Gastrocnemius medialis (tissue), 4 donors: Measurements from ENCODE around the gene DCBLD1. TPM values are rescaled to one million over a fixed set of nuclear protein-coding genes. Genes with fewer than 3 reads are reported as not detected.
A peak's percentile ranks its signal among the peaks of the same experiment; 100 is the strongest.

Experiments used
- ATAC-seq, 2 donors: fragments of 150-250 bp; one replicate each; pipeline ENCODE4 v1.9.1; 2016
- DNase-seq, 2 donors: peaks; one replicate each; pipeline ENCODE4 v3.0.0-alpha.2; 2019
- H3K27ac ChIP-seq, 4 donors: fragments of 200-600 bp; sonication (generic); 1 replicate in 1 of 4; 2 replicates in 3 of 4; pipeline ENCODE4 v1.5.1; 2016 to 2018; ENCODE audit warnings: mild to moderate bottlenecking in 2 of 4, moderate library complexity in 1 of 4
- H3K27me3 ChIP-seq, 3 donors: fragments of 200-600 bp; sonication (generic) in 2 of 3; 1 replicate in 1 of 3; 2 replicates in 2 of 3; pipeline versions ENCODE4 v1.5.1 to v1.6.0; 2016 to 2019; ENCODE audit warnings: mild to moderate bottlenecking in 1 of 3, moderate library complexity in 1 of 3
- H3K36me3 ChIP-seq, 2 donors: fragments of 200-600 bp; sonication (generic) in 1 of 2; one replicate each; pipeline ENCODE4 v1.5.1; 2017 to 2018
- H3K4me1 ChIP-seq, 2 donors: fragments of 200-600 bp; sonication (generic) in 1 of 2; one replicate each; pipeline ENCODE4 v1.5.1; 2016 to 2017; ENCODE audit warnings: mild to moderate bottlenecking in 2 of 2
- H3K4me3 ChIP-seq, 4 donors: fragments of 200-600 bp; sonication (generic) in 3 of 4; 1 replicate in 1 of 4; 2 replicates in 3 of 4; pipeline ENCODE4 v1.5.1; 2016 to 2019; ENCODE audit warnings: mild to moderate bottlenecking in 2 of 4
- H3K9me3 ChIP-seq, 3 donors: fragments of 200-600 bp; sonication (generic) in 2 of 3; 1 replicate in 1 of 3; 2 replicates in 2 of 3; pipeline ENCODE4 v1.5.1; 2016 to 2019
- POLR2A ChIP-seq, 2 donors: fragments of 450-650 bp; IDR thresholded peaks; one replicate each; pipeline ENCODE4 v1.6.1; 2017; ENCODE audit warnings: antibody characterized with exemption in 2 of 2, mild to moderate bottlenecking in 2 of 2, moderate library complexity in 2 of 2
- in situ Hi-C, 4 donors: fragments of 200-750 bp; cut with MboI; loops; one replicate each; pipeline versions ENCODE4 v1.15.0 to v1.8.0; 2017; ENCODE audit warnings: low sequenced_read_pairs in 4 of 4
- intact Hi-C: fragments of 100-400 bp; cut with DNase I; formaldehyde crosslinking; loops from one replicate; pipeline ENCODE4 v1.15.1; 2023; ENCODE audit warnings: low total_unique reads
- total RNA-seq, 4 donors: library from RNA; depleted of rRNA; stranded (reverse); fragments of >200 nt; gene quantifications; one replicate each; pipeline versions ENCODE4 v1.1.0 to v1.2.3, GENCODE V29; 2016
- TF ChIP-seq, protein P1 (sequence below), 5 experiments: fragments of 450-650 bp in 3 of 5; fragments of 200-600 bp in 2 of 5; sonication (generic) in 2 of 5; IDR thresholded peaks in 4 of 5; conservative IDR thresholded peaks in 1 of 5; 1 replicate in 4 of 5; 2 replicates in 1 of 5; pipeline ENCODE4 v1.5.1; 2016 to 2019; ENCODE audit warnings: antibody characterized with exemption in 5 of 5, mild to moderate bottlenecking in 3 of 5, moderate library complexity in 3 of 5

Gene DCBLD1
- total RNA-seq, 4 donors from 2014 or later: 4.3 to 8.1 (median 5.2) TPM

DNA sequence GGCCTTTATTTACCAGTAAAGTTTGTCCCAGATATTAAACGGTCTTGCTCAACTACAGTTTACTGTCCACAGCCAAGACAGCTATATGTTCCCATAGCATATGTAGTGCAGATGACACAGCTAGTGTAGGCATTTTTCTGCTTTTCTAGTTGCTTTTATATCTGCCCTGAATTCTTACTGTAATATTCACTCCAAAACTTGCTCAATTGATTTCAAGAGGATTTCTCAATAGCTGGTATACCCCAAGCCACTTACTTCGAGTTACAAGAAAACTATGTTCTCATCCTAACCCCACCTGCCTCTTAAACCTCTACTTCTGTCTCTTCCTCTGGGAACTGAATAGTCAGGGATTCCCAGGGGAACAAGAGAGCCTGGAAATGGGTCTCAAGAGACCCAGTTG, 37.9 kb upstream of the DCBLD1 start:
- TF ChIP-seq, protein P1, sequence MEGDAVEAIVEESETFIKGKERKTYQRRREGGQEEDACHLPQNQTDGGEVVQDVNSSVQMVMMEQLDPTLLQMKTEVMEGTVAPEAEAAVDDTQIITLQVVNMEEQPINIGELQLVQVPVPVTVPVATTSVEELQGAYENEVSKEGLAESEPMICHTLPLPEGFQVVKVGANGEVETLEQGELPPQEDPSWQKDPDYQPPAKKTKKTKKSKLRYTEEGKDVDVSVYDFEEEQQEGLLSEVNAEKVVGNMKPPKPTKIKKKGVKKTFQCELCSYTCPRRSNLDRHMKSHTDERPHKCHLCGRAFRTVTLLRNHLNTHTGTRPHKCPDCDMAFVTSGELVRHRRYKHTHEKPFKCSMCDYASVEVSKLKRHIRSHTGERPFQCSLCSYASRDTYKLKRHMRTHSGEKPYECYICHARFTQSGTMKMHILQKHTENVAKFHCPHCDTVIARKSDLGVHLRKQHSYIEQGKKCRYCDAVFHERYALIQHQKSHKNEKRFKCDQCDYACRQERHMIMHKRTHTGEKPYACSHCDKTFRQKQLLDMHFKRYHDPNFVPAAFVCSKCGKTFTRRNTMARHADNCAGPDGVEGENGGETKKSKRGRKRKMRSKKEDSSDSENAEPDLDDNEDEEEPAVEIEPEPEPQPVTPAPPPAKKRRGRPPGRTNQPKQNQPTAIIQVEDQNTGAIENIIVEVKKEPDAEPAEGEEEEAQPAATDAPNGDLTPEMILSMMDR (IDR thresholded peaks at IDR 0.05 in 4 of 5, conservative IDR thresholded peaks at IDR 0.05 in 1 of 5): no peak
- no peak for TF ChIP-seq POLR2A (IDR thresholded peaks at IDR 0.05)
- H3K27ac ChIP-seq: no peak overlapping the region
- ATAC-seq: no peak
- no peak for DNase-seq
- no peaks in the 10 kb centered on the region for H3K36me3 ChIP-seq
- intact Hi-C loops: no loop called here
- no peak overlapping the region for H3K4me3 ChIP-seq
- peaks cover 0 to 6% of the 10 kb centered on the region in 2 donors for H3K4me1 ChIP-seq
- in situ Hi-C loops: loop anchor here in 2 of 4 donors (10.0 kb wide), 2 partner anchors 100 to 110 kb away; no protein-coding TSS in a partner anchor
- no peaks in the 10 kb centered on the region for H3K9me3 ChIP-seq
- no peaks in the 10 kb centered on the region for H3K27me3 ChIP-seq

DNA sequence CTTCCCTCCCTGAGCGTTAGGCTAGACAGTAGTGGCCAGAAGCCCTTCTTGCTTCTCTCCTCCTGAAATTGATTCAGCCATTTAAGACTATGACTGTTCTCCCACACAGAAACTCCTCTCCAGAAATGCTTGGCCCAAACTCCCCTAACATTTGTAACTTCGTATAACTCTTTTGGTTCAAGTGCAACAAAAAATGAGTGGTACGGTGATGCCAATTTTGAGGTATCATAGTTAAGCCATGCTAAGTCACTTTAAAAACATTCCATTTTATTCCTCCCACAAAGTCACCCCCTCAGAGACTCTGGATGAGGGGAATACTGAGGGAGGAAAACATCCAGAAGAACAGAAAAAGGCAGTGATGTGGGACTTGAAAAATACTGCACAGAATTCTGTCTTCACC, 35.6 kb upstream of the DCBLD1 start:
- TF ChIP-seq, protein P1 (IDR thresholded peaks at IDR 0.05 in 4 of 5, conservative IDR thresholded peaks at IDR 0.05 in 1 of 5): no peak
- no peak for TF ChIP-seq POLR2A (IDR thresholded peaks at IDR 0.05)
- peaks cover 0 to 6% of the 10 kb centered on the region in 2 donors for H3K4me1 ChIP-seq
- no peak for ATAC-seq
- no peak overlapping the region for H3K4me3 ChIP-seq
- intact Hi-C loops: loop anchor here (2.0 kb wide), 1 partner anchor 102 kb away; no protein-coding TSS in a partner anchor
- no peak overlapping the region for H3K27ac ChIP-seq
- H3K9me3 ChIP-seq: no peaks in the 10 kb centered on the region
- no peak for DNase-seq
- H3K27me3 ChIP-seq: no peaks in the 10 kb centered on the region
- in situ Hi-C loops: loop anchor here (5.0 to 10.0 kb wide), 3 partner anchors 102 to 108 kb away; no protein-coding TSS in a partner anchor
- H3K36me3 ChIP-seq: no peaks in the 10 kb centered on the region

DNA sequence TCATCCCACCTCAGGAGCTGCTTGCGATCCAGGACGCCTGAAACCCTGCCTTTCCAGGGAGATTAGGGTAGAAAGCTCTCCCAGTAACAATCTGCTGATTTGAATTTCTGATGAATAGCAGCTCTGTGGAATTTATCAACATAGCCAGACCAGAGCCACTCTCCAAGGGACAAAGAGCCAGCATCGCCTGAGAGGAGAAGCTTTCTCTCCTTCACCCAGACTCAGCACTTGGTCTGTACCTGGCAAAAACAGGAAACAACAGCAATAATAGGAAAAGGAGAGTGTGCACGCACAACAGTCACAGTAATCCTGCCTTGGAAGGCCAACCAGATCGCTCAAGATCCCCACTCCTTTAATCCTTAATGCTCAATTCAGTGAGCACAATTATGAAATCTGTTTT, 34.5 kb upstream of the DCBLD1 start:
- Histone ChIP-seq H3K9me3 (no peaks in the 10 kb centered on the region), H3K27ac (no peak overlapping the region), H3K4me3 (no peak overlapping the region), H3K4me1 (peaks cover 0 to 6% of the 10 kb centered on the region in 2 donors), H3K27me3 (no peaks in the 10 kb centered on the region), H3K36me3 (no peaks in the 10 kb centered on the region)
- TF ChIP-seq POLR2A (IDR thresholded peaks at IDR 0.05): no peak
- TF ChIP-seq, protein P1 (IDR thresholded peaks at IDR 0.05 in 4 of 5, conservative IDR thresholded peaks at IDR 0.05 in 1 of 5): no peak
- DNase-seq (no peak), ATAC-seq (no peak)
- in situ Hi-C loops (loop anchor here (5.0 to 10.0 kb wide), 3 partner anchors 103 to 107 kb away; no protein-coding TSS in a partner anchor), intact Hi-C loops (loop anchor here (2.0 kb wide), 1 partner anchor 105 kb away; no protein-coding TSS in a partner anchor)

DNA sequence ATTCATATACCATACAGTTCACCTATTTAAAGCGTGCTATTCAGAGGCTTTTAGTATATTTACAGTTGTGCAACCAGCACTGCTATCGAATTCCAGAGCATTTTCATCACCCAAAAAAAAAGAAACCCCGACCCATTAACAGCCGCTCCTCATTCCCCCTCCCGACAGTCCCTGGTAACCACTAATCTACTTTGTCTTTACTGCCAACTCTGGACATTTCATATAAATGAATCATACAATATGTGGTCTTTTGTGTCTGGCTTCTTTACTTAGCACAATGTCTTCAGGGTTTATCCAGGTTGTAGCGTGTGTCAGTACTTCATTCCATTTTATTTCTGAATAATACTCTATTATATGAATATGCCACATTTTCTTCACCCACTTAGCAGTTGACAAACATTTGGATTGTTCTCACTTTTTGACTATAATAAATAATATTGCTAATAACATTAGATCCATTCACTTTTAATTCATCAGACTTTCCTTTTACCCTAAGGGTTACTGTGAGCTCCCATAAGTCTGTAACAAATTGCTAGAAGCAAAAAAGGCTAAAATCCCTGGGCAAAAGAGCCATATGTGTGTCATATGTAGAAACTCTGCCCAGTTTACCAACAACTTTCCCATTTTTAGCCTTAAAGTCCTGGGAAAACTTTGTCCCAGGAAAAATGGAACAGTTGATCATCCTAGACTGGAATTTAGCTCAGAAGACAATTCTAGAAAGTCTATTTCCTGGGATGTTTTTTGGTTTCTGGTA, 33.6 kb upstream of the DCBLD1 start:
- peak in 1 of 2 donors; percentile 65 for ATAC-seq
- Histone ChIP-seq H3K36me3 (no peaks in the 10 kb centered on the region), H3K27me3 (no peaks in the 10 kb centered on the region), H3K9me3 (no peaks in the 10 kb centered on the region), H3K4me1 (peaks cover 0 to 6% of the 10 kb centered on the region in 2 donors), H3K4me3 (no peak overlapping the region), H3K27ac (no peak overlapping the region)
- TF ChIP-seq, protein P1 (IDR thresholded peaks at IDR 0.05 in 4 of 5, conservative IDR thresholded peaks at IDR 0.05 in 1 of 5): no peak
- TF ChIP-seq POLR2A (IDR thresholded peaks at IDR 0.05): no peak
- DNase-seq: no peak
- in situ Hi-C loops (loop anchor here (5.0 to 10.0 kb wide), 3 partner anchors 103 to 106 kb away; no protein-coding TSS in a partner anchor), intact Hi-C loops (loop anchor here (2.0 kb wide), 1 partner anchor 104 kb away; no protein-coding TSS in a partner anchor)
